Activated naive CD8-positive, alpha-beta T cell treated with anti-CD3 and anti-CD28 coated beads, Interleukin-2, amount 50 U/mL, for 24 hours (primary cell): ENCODE data around the gene DSG3.
A peak's percentile ranks its signal among the peaks of the same experiment; 100 is the strongest.

Source experiments
- ATAC-seq: fragments of 150-1000 bp; cut with Tn5 transposase; one replicate; pipeline ENCODE4 v1.10.0; 2021
- DNase-seq: peaks from one replicate; pipeline ENCODE4 v3.0.0; 2021
- H3K27ac Mint-ChIP-seq: one replicate; pipeline ENCODE4 v1.8.0; 2021; ENCODE audit warnings: mild to moderate bottlenecking, mixed read lengths
- H3K27me3 Mint-ChIP-seq: one replicate; pipeline ENCODE4 v1.8.0; 2021; ENCODE audit warnings: mixed read lengths
- H3K36me3 Mint-ChIP-seq: one replicate; pipeline ENCODE4 v1.8.0; 2021; ENCODE audit warnings: low read depth, mixed read lengths
- H3K4me1 Mint-ChIP-seq: one replicate; pipeline ENCODE4 v1.8.0; 2021; ENCODE audit warnings: mixed read lengths
- H3K4me3 Mint-ChIP-seq: one replicate; pipeline ENCODE4 v1.8.0; 2021; ENCODE audit warnings: mild to moderate bottlenecking, moderate library complexity, mixed read lengths
- H3K9me3 Mint-ChIP-seq: one replicate; pipeline ENCODE4 v1.8.0; 2021; ENCODE audit warnings: mixed read lengths

The DSG3 gene

GRCh38 chr18:31508781-31509180 is 61.2 kb downstream of the DSG3 start:
- no peaks in the 10 kb centered on the region for H3K36me3 Mint-ChIP-seq
- no peak overlapping the region for H3K4me3 Mint-ChIP-seq
- peaks cover 4% of the 10 kb centered on the region for H3K27me3 Mint-ChIP-seq
- DNase-seq = no peak
- ATAC-seq = no peak
- H3K9me3 Mint-ChIP-seq = no peaks in the 10 kb centered on the region
- no peaks in the 10 kb centered on the region for H3K4me1 Mint-ChIP-seq
- H3K27ac Mint-ChIP-seq = no peak overlapping the region

- H3K27me3 Mint-ChIP-seq = peaks cover 4% of the 10 kb centered on the region
- H3K9me3 Mint-ChIP-seq = no peaks in the 10 kb centered on the region
- ATAC-seq = no peak
- no peaks in the 10 kb centered on the region for H3K4me1 Mint-ChIP-seq
- no peak overlapping the region for H3K27ac Mint-ChIP-seq
- no peak overlapping the region for H3K4me3 Mint-ChIP-seq
- DNase-seq = no peak
- no peaks in the 10 kb centered on the region for H3K36me3 Mint-ChIP-seq
These were observed 62.0 kb downstream of the DSG3 start for GRCh38 chr18:31509571-31509970.

GRCh38 chr18:31510319-31510718 is 62.8 kb downstream of the DSG3 start:
- no peak for DNase-seq
- H3K36me3 Mint-ChIP-seq = no peaks in the 10 kb centered on the region
- no peak overlapping the region for H3K27ac Mint-ChIP-seq
- no peaks in the 10 kb centered on the region for H3K9me3 Mint-ChIP-seq
- no peak for ATAC-seq
- H3K4me3 Mint-ChIP-seq = no peak overlapping the region
- H3K4me1 Mint-ChIP-seq = no peaks in the 10 kb centered on the region
- peaks cover 4% of the 10 kb centered on the region for H3K27me3 Mint-ChIP-seq

GRCh38 chr18:31511098-31511497 is 63.6 kb downstream of the DSG3 start:
- ATAC-seq (no peak), DNase-seq (no peak)
- Mint-ChIP-seq H3K27ac (no peak overlapping the region), H3K36me3 (no peaks in the 10 kb centered on the region), H3K4me1 (no peaks in the 10 kb centered on the region), H3K9me3 (no peaks in the 10 kb centered on the region), H3K27me3 (peaks cover 4% of the 10 kb centered on the region), H3K4me3 (no peak overlapping the region)

- no peaks in the 10 kb centered on the region for H3K9me3 Mint-ChIP-seq
- H3K4me3 Mint-ChIP-seq = no peak overlapping the region
- ATAC-seq = peak; percentile 15
- no peaks in the 10 kb centered on the region for H3K36me3 Mint-ChIP-seq
- H3K4me1 Mint-ChIP-seq = no peaks in the 10 kb centered on the region
- DNase-seq = no peak
- H3K27ac Mint-ChIP-seq = no peak overlapping the region
- peaks cover 4% of the 10 kb centered on the region for H3K27me3 Mint-ChIP-seq
These were observed 64.7 kb downstream of the DSG3 start for GRCh38 chr18:31512203-31512764.

- peaks cover 2% of the 10 kb centered on the region for H3K27me3 Mint-ChIP-seq
- DNase-seq = no peak
- H3K4me1 Mint-ChIP-seq = no peaks in the 10 kb centered on the region
- H3K27ac Mint-ChIP-seq = no peak overlapping the region
- ATAC-seq = no peak
- no peaks in the 10 kb centered on the region for H3K36me3 Mint-ChIP-seq
- H3K4me3 Mint-ChIP-seq = no peak overlapping the region
- no peaks in the 10 kb centered on the region for H3K9me3 Mint-ChIP-seq
These were observed 65.8 kb downstream of the DSG3 start for GRCh38 chr18:31513189-31513935.

- H3K36me3 Mint-ChIP-seq = no peaks in the 10 kb centered on the region
- no peak for ATAC-seq
These were observed 68.9 kb downstream of the DSG3 start for GRCh38 chr18:31516437-31516836.

GRCh38 chr18:31526374-31526773 is 78.8 kb downstream of the DSG3 start:
- no peak overlapping the region for H3K27ac Mint-ChIP-seq
- ATAC-seq = no peak
- H3K4me1 Mint-ChIP-seq = no peaks in the 10 kb centered on the region
- DNase-seq = no peak
- no peaks in the 10 kb centered on the region for H3K27me3 Mint-ChIP-seq
- no peak overlapping the region for H3K4me3 Mint-ChIP-seq
- H3K36me3 Mint-ChIP-seq = no peaks in the 10 kb centered on the region
- H3K9me3 Mint-ChIP-seq = no peaks in the 10 kb centered on the region

More at GRCh38 chr18:31516437-31516836, 68.9 kb downstream of the DSG3 start:
- Mint-ChIP-seq H3K4me1 (no peaks in the 10 kb centered on the region), H3K4me3 (no peak overlapping the region), H3K9me3 (no peaks in the 10 kb centered on the region), H3K27ac (no peak overlapping the region), H3K27me3 (no peaks in the 10 kb centered on the region)
- no peak for DNase-seq
